Uterus (tissue), 4 donors: ENCODE measurements around the gene PRELP. TPM values are rescaled to one million over a fixed set of nuclear protein-coding genes. Genes with fewer than 3 reads are reported as not detected.
"Not testable (repeated sequence)": the region's sequence is repeated elsewhere in the genome, so short reads cannot be mapped to it uniquely, and the experiment has no call there.

Source experiments
- DNase-seq, 2 donors: peaks; one replicate each; pipeline ENCODE4 v3.0.0-alpha.2; 2019 to 2020
- H3K27ac ChIP-seq, 2 donors: fragments of 200-600 bp; sonication (generic); 1 replicate in 1 of 2; 2 replicates in 1 of 2; pipeline ENCODE4 v1.5.1; 2016 to 2018
- H3K27me3 ChIP-seq, 2 donors: fragments of 200-600 bp; sonication (generic); one replicate each; pipeline ENCODE4 v1.5.1; 2018 to 2019; ENCODE audit warnings: control low read depth in 1 of 2
- H3K36me3 ChIP-seq, 2 donors: fragments of 200-600 bp; sonication (generic); one replicate each; pipeline ENCODE4 v1.5.1; 2019; ENCODE audit warnings: control low read depth in 1 of 2
- H3K4me1 ChIP-seq, 2 donors: fragments of 200-600 bp; sonication (generic); one replicate each; pipeline ENCODE4 v1.5.1; 2018 to 2019; ENCODE audit warnings: control low read depth in 1 of 2
- H3K4me3 ChIP-seq, 2 donors: fragments of 200-600 bp; sonication (generic); 1 replicate in 1 of 2; 2 replicates in 1 of 2; pipeline ENCODE4 v1.5.1; 2018 to 2019; ENCODE audit warnings: mild to moderate bottlenecking in 1 of 2
- H3K9me3 ChIP-seq, 2 donors: fragments of 200-600 bp; sonication (generic); one replicate each; pipeline ENCODE4 v1.5.1; 2019; ENCODE audit warnings: control low read depth in 1 of 2
- POLR2A ChIP-seq, 2 donors: fragments of 450-650 bp; IDR thresholded peaks; one replicate each; pipeline ENCODE4 v1.6.1; 2016; ENCODE audit warnings: antibody characterized with exemption in 2 of 2, mild to moderate bottlenecking in 1 of 2, moderate library complexity in 1 of 2
- intact Hi-C: fragments of 100-400 bp; cut with DNase I; formaldehyde crosslinking; loops from one replicate; pipeline ENCODE4 v1.15.1; 2023; ENCODE audit warnings: low total_unique reads
- total RNA-seq, 4 donors: library from RNA; depleted of rRNA in 3 of 4; stranded (reverse); fragments of >200 nt in 3 of 4; gene quantifications; one replicate each; pipeline versions ENCODE4 v1.1.0 to v1.2.4, GENCODE V29; 2014 to 2023
- TF ChIP-seq, protein P1 (sequence below), 4 experiments: fragments of 200-600 bp in 2 of 4; fragments of 450-650 bp in 2 of 4; sonication (generic) in 2 of 4; IDR thresholded peaks; one replicate each; pipeline ENCODE4 v1.5.1; 2016 to 2019; ENCODE audit warnings: antibody characterized with exemption in 4 of 4, mild to moderate bottlenecking in 2 of 4, moderate library complexity in 1 of 4
- donor health status: DM: yes; HTN: yes; CAD: no.

The PRELP gene
- total RNA-seq, 4 donors from 2014 or later, result 6.2 to 117 (median 56.6) TPM

DNA sequence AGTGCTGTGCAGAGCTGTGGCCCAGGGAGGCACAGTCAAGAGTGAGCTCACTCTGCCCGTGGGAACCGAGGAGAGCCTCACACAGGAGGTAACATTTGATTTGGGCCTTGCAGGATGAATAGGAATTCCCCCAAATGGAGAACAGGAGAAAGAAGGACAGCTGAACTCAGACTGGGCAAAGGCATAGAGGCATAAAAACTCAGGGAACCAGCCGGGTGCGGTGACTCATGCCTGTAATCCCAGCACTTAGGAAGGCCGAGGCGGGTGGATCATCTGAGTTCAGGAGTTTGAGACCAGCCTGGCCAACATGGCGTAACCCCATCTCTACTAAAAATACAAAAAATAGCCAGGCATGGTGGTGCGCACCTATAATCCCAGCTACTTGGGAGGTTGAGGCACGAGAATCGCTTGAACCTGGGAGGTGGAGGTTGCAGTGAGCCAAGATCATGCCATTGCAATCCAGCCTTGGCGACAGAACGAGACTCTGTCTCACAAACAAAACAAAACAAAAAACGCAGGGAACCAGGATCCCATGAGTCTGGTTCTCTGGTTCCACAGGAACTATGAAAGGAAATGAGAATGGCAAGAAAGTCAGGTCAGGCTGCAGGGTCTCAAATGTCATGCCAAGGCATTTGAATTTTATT is 8.6 kb upstream of the PRELP start:
- Histone ChIP-seq H3K27ac (peak overlapping the region; percentile 91 to 95), H3K4me1 (peaks cover 20 to 29% of the 10 kb centered on the region in 2 donors)
- DNase-seq, H3K4me3 ChIP-seq, intact Hi-C loops, H3K9me3 ChIP-seq, H3K27me3 ChIP-seq, H3K36me3 ChIP-seq: not testable (repeated sequence)
- peak in 1 of 2 donors; percentile 9 for TF ChIP-seq POLR2A (IDR thresholded peaks at IDR 0.05)

DNA sequence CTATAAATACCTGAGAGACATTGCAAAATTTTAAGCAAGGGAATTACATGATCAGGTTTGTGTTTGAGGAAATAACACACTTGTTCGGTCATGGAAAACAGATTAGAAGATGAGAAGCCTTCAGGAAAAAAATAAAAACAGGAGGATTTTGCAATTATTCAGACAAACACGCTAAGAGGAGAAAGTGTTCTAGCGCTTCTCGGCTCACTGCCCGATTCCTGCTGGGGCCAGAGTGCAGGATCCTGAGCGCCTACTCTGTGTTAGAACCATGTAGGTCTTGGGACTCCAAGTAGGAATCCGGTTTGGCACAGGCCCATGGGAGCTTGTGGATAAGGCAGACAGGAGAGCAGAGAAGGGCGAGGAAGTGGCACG is 8.1 kb upstream of the PRELP start:
- Histone ChIP-seq H3K27me3 (no peaks in the 10 kb centered on the region), H3K27ac (peak overlapping the region; percentile 91 to 95), H3K4me3 (no peak overlapping the region), H3K4me1 (peaks cover 20 to 29% of the 10 kb centered on the region in 2 donors), H3K36me3 (no peaks in the 10 kb centered on the region), H3K9me3 (no peaks in the 10 kb centered on the region)
- intact Hi-C loops, result no loop called here
- DNase-seq, result peak; percentile 90 to 96
- TF ChIP-seq POLR2A (IDR thresholded peaks at IDR 0.05), result peak; percentile 10 to 29
- TF ChIP-seq, protein P1, sequence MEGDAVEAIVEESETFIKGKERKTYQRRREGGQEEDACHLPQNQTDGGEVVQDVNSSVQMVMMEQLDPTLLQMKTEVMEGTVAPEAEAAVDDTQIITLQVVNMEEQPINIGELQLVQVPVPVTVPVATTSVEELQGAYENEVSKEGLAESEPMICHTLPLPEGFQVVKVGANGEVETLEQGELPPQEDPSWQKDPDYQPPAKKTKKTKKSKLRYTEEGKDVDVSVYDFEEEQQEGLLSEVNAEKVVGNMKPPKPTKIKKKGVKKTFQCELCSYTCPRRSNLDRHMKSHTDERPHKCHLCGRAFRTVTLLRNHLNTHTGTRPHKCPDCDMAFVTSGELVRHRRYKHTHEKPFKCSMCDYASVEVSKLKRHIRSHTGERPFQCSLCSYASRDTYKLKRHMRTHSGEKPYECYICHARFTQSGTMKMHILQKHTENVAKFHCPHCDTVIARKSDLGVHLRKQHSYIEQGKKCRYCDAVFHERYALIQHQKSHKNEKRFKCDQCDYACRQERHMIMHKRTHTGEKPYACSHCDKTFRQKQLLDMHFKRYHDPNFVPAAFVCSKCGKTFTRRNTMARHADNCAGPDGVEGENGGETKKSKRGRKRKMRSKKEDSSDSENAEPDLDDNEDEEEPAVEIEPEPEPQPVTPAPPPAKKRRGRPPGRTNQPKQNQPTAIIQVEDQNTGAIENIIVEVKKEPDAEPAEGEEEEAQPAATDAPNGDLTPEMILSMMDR (IDR thresholded peaks at IDR 0.05), result no peak

DNA sequence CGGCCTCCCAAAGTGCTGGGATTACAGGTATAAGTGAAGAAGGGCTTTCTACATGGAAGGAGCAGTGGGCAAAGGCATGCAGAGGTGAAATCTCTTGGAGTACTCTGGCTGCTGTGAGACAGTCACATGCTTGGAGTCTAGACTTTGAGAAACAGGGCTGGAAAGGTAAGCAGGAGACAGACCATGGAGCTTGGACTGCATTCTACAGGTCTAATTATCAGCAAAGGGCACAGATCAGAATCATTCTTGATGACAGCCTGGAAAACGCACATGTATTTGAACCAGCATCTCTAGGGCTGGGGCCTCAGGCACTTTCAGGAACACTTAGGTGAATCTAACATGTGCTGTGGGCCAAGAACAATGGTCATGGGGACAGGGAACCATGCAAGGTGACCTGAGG is 7.3 kb upstream of the PRELP start:
- intact Hi-C loops, result no loop called here
- DNase-seq, result no peak
- H3K4me1 ChIP-seq, result peaks cover 24 to 29% of the 10 kb centered on the region in 2 donors
- no peaks in the 10 kb centered on the region for H3K27me3 ChIP-seq
- TF ChIP-seq POLR2A (IDR thresholded peaks at IDR 0.05), result no peak
- TF ChIP-seq, protein P1 (IDR thresholded peaks at IDR 0.05), result no peak
- no peak overlapping the region for H3K4me3 ChIP-seq
- H3K27ac ChIP-seq, result peak overlapping the region; percentile 91 to 95
- H3K36me3 ChIP-seq, result no peaks in the 10 kb centered on the region
- no peaks in the 10 kb centered on the region for H3K9me3 ChIP-seq

DNA sequence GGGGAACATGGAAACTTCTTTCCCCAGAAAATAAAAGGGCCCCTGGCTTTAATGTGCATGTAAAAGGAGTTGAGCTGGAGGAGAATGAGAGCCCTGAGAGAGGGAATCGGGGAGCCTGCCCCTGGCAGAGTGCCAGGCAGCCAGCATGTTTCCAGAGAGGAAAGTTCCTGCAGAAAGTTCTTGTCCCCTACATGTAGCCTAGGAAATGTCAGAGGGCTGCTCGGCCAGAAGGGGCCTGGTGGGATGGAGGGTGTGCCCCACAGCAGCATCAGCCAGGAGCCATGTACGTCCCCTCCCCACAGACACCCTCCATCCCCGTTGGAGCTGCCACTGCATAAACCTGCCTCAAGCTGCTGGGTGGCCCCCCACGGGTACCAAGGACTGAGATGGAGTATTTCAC is 5.4 kb upstream of the PRELP start:
- no peaks in the 10 kb centered on the region for H3K36me3 ChIP-seq
- no peak for TF ChIP-seq POLR2A (IDR thresholded peaks at IDR 0.05)
- TF ChIP-seq, protein P1 (IDR thresholded peaks at IDR 0.05), result no peak
- H3K27ac ChIP-seq, result peak overlapping the region in 1 of 2 donors; percentile 91
- no peak for DNase-seq
- no peaks in the 10 kb centered on the region for H3K9me3 ChIP-seq
- intact Hi-C loops, result no loop called here
- H3K27me3 ChIP-seq, result no peaks in the 10 kb centered on the region
- no peak overlapping the region for H3K4me3 ChIP-seq
- H3K4me1 ChIP-seq, result peaks cover 17 to 27% of the 10 kb centered on the region in 2 donors

DNA sequence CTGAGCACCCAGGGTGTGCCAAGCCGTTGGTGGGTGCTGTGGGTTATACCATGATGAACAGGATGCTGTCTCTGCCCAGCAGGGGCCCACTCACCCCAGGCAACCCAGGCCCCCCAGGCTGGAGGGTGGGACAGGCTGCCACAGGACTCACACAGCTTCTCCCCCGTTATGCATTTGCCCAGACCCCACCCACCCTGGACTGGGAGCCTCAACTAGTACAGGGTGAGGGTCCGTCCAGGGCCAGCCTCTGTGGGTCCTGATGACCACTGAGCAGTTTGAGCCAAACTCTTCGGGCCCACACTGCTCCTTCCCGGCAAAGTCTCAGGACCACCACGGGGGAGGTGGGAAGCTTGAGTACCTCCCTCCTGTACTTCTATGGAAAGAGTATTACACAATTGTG is 3.8 kb upstream of the PRELP start:
- Histone ChIP-seq H3K4me3 (no peak overlapping the region), H3K27me3 (no peaks in the 10 kb centered on the region), H3K9me3 (no peaks in the 10 kb centered on the region), H3K27ac (peak overlapping the region in 1 of 2 donors; percentile 91), H3K4me1 (peaks cover 1 to 13% of the 10 kb centered on the region in 2 donors), H3K36me3 (no peaks in the 10 kb centered on the region)
- DNase-seq, result no peak
- no peak for TF ChIP-seq POLR2A (IDR thresholded peaks at IDR 0.05)
- TF ChIP-seq, protein P1 (IDR thresholded peaks at IDR 0.05), result no peak
- intact Hi-C loops, result no loop called here
